DMS53 treated with DMSO at 0.1 percent for 48 hours (cell line): ENCODE data around the gene CDNF.

Experiments used
- DNase-seq: peaks from one replicate; lab custom pipeline; 2025; ENCODE audit not compliant: unreplicated experiment; lab: John Stamatoyannopoulos, UW

Gene CDNF

GRCh38 chr10:14800397-14800796, 37.4 kb downstream of the CDNF start:
- DNase-seq: no peak

GRCh38 chr10:14798636-14799035, 39.2 kb downstream of the CDNF start:
- DNase-seq: no peak

DNA sequence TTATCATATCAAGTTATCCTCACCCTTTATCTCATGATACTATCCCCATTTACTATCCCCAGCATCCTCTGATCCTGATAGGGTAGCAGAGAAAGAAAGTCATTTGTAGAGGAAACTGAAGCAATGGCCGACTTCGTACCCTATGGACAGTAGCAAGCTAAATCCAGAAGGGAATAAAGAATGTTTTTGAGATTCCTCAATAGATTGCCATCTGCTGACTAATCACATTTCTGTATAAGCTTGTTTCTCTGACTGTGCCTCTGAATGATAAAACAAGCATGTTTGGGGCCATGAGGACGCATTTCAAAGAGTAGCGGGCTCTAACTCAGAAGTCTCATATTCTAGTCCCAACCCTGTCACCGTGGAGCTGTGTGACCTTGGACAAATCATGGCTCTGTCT, 49.9 kb downstream of the CDNF start:
- no peak for DNase-seq

DNA sequence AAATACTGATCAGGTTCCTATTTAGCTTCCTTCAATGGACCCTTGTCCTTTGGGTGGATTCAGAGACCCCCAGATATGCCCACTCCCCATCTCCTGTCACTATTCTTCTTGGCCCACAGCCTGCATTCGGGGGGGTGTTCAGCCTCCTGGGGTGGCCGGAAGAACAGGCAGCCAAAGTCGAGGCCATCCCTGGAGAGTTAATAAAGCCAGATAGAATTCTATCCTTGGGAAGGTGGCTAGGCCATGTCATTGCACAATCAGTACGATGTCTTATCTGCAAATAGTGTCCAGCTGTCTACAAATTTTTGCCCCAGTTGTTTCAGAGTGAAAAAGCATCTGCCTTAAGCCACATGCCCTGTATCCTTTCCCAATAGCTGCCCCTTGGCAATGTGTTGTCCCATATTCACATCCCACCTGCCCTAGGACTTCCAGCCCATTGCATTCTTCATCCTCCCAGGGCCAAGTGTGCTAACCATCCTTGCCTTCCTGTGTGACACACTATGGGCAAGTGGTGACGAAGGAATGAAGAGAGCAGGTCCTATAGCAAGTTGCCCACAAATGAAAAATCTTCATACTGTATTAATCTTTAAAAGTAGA, 53.3 kb downstream of the CDNF start:
- DNase-seq: no peak

DNA sequence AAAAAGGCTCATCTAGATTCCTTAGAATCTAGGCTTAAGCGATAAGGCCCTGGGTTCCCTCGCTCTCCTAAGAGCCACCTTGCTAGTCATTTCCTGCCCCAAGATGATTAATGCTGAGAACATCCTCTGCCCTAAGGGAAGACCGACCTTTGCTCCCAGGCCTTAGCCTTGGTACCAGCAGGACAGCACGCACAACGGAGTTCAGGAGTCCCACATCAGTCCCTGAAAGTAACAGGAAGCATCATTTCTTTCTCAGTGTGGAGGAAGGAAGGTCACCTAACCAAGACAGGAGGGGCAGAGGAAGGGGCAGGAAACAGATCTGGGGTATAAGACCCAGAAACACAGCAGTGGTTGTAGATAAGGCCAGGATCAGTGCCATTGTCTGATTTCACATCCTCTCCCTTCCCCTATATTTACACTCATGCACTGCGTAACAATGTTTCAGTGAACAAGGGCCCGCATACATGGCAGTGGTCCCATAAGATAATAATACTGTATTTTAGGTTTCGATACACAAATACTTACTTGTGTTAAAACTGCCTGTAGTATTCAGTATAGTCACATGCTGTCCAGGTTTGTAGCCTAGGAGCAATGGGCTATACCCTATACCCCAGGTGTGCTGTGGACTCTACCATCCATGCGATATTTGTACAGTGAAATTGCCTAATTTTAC, 55.0 kb downstream of the CDNF start:
- DNase-seq: peak; percentile 36

GRCh38 chr10:14781763-14782162, 56.1 kb downstream of the CDNF start:
- DNase-seq: no peak

DNA sequence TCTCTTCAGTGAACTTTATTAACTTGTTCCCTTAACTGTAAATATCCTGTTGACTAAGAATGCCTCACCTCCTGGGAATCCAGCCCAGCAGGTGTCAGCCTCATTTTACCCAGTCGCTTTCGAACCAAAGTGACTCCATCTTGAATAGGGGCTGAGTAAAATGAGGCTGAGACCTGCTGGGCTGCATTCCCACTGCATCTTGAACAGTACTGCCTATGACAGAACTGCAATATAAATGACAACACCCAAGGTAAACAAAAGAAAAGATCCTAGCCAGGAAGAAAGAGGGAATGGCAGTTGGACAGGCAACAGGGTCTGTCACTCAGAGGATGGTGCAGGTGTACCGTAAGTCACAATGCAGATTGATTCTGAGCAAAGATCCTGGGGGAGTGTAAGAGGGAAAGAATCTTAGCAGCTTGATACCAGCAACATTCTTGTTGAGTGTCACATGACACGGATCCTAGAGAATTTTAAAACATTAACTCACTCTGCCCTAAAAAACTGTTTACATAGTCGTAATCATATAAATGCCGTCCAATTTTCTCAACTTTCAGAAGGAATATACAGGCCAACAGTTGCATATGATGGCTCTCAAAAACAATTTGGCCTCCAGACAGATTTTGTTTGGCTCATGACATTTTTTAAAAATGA, 58.7 kb downstream of the CDNF start:
- no peak for DNase-seq

DNA sequence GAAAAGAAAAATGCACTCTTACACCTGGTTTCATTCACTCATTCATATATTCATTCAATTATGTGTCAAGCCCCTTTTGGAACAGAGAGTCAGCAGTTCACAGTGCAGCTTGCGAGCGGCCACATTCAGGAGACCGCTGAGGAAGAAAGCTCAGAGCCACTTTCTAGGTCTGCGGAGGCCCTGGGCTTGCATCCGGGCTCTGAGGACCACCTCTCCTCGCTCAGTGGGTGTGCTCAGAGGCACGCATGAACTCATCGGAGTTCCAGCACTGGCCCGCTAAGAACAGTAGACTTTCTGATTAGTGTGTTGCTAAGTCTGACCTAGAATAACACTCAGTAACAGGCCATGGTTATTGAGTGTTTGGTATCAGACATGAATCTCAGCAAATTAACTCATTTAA, 61.3 kb downstream of the CDNF start:
- no peak for DNase-seq

GRCh38 chr10:14775656-14776055, 62.2 kb downstream of the CDNF start:
- no peak for DNase-seq

DNA sequence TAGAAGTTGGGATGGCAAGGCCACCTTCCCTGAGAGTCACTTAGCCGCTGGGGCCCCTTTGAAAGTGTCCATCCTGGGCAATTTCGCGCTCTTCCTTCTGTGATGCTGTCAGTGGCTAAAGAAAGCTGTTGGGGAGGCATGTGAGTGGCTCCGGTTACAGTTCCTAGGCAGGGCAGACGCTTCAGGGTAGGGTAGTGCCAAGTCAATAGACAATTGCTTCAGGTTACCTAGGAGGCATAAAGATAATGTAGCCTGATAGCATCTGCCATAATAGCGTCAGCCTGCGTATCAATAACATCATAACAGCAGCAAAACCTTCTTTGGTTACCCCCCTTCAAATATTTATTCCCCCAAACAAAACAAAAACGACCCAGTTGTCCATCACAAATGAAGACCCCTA, 63.0 kb downstream of the CDNF start, which contains the start of gene FAM107B:
Gene FAM107B (minus strand): TSS at position 101 of the 400 bp plus-strand sequence. CDS start 234 bp downstream, outside the sequence.
- no peak for DNase-seq

DNA sequence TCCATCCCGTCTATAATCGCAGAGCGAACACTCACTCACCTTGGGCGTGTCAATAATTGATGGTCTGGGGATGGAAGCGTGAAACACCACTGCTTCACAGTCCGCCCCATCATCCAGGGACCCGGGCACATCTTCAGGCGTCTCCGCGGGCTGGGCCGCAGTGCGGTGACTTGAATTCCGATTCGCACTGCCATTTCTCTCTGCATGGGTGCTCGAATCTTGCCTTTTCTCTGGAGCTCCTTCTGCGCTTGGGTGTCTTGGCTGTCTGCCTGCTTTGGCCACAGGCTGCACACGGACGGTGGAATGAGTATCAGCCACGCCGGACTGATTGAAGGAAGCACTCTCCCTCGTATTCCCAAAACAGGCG, 63.6 kb downstream of the CDNF start:
- DNase-seq: no peak

DNA sequence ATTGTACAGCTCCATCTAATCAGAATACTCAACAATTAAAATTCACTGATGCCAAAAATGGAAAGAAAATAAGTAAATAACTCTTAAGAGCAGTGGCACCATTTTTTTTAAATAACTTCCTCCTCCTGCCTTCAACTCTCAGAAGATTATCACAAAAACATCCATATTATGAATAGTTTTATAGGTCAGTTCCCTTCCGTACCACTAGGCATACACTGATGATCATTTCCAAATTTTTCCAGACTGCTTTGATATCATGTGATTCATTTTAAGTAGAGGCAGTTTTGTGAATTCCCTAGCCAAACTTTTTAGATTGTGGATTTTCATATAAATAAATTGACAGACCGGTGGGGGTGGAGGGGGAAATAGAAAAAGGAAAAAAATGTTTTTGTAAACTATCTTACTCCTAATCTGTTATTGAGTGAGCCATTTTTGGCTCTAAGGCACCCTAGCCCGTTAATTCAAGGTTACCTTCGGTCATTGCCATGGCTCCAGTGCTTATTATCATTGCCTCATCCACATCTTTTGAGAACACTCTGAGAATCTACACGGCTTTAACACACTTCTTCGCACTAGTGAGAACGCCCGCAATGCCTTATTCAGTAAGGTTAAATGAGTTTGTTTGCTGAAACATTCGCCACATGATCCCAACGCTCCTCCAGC, 64.2 kb downstream of the CDNF start:
- no peak for DNase-seq

- peak; percentile 2 for DNase-seq
These were observed 65.4 kb downstream of the CDNF start for GRCh38 chr10:14772399-14772798.

DNA sequence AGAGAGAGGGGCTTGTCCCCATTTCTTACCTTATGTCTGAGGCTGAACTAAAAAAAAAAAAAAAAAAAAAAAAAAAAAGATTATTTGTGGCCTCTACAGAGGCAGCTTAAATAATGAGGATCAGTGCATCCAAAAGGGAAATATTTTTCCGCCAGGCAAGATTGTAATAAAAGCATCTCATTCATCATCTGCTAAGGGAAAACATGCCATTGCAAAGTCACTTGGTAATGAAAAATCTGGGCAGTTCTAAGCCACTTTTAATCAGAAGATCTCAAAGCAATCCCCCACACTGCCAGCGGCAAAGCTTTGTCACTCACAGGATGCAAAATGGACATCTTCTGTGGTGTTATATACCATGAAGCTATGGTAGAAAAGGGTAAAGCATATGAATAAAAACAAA, 66.9 kb downstream of the CDNF start:
- no peak for DNase-seq
